ENCODE measurements around the gene RFX2.

- no peak for TF ChIP-seq POLR2A (IDR thresholded peaks at IDR 0.05; ENCODE audit: low read depth)
- TF ChIP-seq CTCF (IDR thresholded peaks at IDR 0.05) = peak; percentile 69 to 73 (median 70)
- peak; percentile 8 to 36 for TF ChIP-seq POLR2AphosphoS5 (IDR thresholded peaks at IDR 0.05)
- no peak for TF ChIP-seq EP300 (IDR thresholded peaks at IDR 0.05)
These were observed 88.3 kb downstream of the RFX2 start for GRCh38 chr19:6021878-6022569.
